GM19395 (cell line): Measurements from ENCODE around the gene MSH3.
"Not testable (repeated sequence)": the region's sequence is repeated elsewhere in the genome, so short reads cannot be mapped to it uniquely, and the experiment has no call there.

Experiments used
- ATAC-seq: cut with Tn5 transposase; IDR thresholded peaks from one replicate; pipeline ENCODE4 v1.9.1; 2021; ENCODE audit warnings: mild to moderate bottlenecking, moderate library complexity; ENCODE audit not compliant: unreplicated experiment

MSH3 gene

GRCh38 chr5:80655231-80655774 is 851 bp downstream of the MSH3 start:
- ATAC-seq: no peak

GRCh38 chr5:80656425-80656824 is 2.0 kb downstream of the MSH3 start:
- no peak for ATAC-seq

- ATAC-seq: no peak
These were observed 4.7 kb downstream of the MSH3 start for GRCh38 chr5:80659106-80659505.

GRCh38 chr5:80660661-80661060 is 6.2 kb downstream of the MSH3 start:
- not testable (repeated sequence) for ATAC-seq

GRCh38 chr5:80662108-80662507 is 7.7 kb downstream of the MSH3 start:
- no peak for ATAC-seq

- ATAC-seq: no peak
These were observed 10.6 kb downstream of the MSH3 start for GRCh38 chr5:80665057-80665456.

- no peak for ATAC-seq
These were observed 12.9 kb downstream of the MSH3 start for GRCh38 chr5:80667384-80667783.

- ATAC-seq: peak; percentile 85
These were observed 13.8 kb downstream of the MSH3 start for GRCh38 chr5:80668016-80668969.

- ATAC-seq: peak; percentile 47
These were observed 17.8 kb downstream of the MSH3 start for GRCh38 chr5:80672140-80672736.

GRCh38 chr5:80676706-80677105 is 22.3 kb downstream of the MSH3 start:
- no peak for ATAC-seq

- ATAC-seq: no peak
These were observed 32.3 kb downstream of the MSH3 start for GRCh38 chr5:80686757-80687156.

- no peak for ATAC-seq
These were observed 34.4 kb downstream of the MSH3 start for GRCh38 chr5:80688648-80689420.

GRCh38 chr5:80689627-80690026 is 35.2 kb downstream of the MSH3 start:
- no peak for ATAC-seq

GRCh38 chr5:80695666-80696065 is 41.2 kb downstream of the MSH3 start:
- ATAC-seq: no peak

- no peak for ATAC-seq
These were observed 42.0 kb downstream of the MSH3 start for GRCh38 chr5:80696450-80696849.

GRCh38 chr5:80697100-80697499 is 42.6 kb downstream of the MSH3 start:
- ATAC-seq: no peak

- ATAC-seq: no peak
These were observed 43.9 kb downstream of the MSH3 start for GRCh38 chr5:80698369-80698768.

GRCh38 chr5:80701597-80701996 is 47.1 kb downstream of the MSH3 start:
- no peak for ATAC-seq

- ATAC-seq: no peak
These were observed 48.8 kb downstream of the MSH3 start for GRCh38 chr5:80703291-80703690.

GRCh38 chr5:80703747-80704146 is 49.3 kb downstream of the MSH3 start:
- ATAC-seq: no peak

GRCh38 chr5:80704221-80704620 is 49.8 kb downstream of the MSH3 start:
- ATAC-seq: no peak
